Mucosa of rectum (tissue), 2 donors: ENCODE measurements around the gene CXCL6.

Source experiments
- H3K27ac ChIP-seq, 2 donors: one replicate each; pipeline ENCODE4 v1.7.0; 2013; ENCODE audit warnings: inconsistent platforms in 2 of 2, low read depth in 2 of 2, low read length in 2 of 2
- H3K27me3 ChIP-seq, 2 donors: one replicate each; pipeline ENCODE4 v1.7.0; 2013; ENCODE audit warnings: low read length in 2 of 2; ENCODE audit not compliant: control insufficient read depth in 2 of 2, insufficient read depth in 2 of 2
- H3K36me3 ChIP-seq, 2 donors: one replicate each; pipeline ENCODE4 v1.7.0; 2013; ENCODE audit warnings: low read length in 2 of 2; ENCODE audit not compliant: control insufficient read depth in 2 of 2, insufficient read depth in 2 of 2
- H3K4me1 ChIP-seq, 2 donors: one replicate each; pipeline ENCODE4 v1.7.0; 2013; ENCODE audit warnings: low read length in 2 of 2, mild to moderate bottlenecking in 1 of 2; ENCODE audit not compliant: control insufficient read depth in 2 of 2, insufficient read depth in 2 of 2
- H3K4me3 ChIP-seq, 2 donors: one replicate each; pipeline ENCODE4 v1.7.0; 2013; ENCODE audit warnings: low read length in 2 of 2
- H3K9ac ChIP-seq, 2 donors: one replicate each; pipeline ENCODE4 v1.7.0; 2013; ENCODE audit warnings: low read length in 2 of 2, low read depth in 1 of 2, mild to moderate bottlenecking in 1 of 2
- H3K9me3 ChIP-seq, 2 donors: one replicate each; pipeline ENCODE4 v1.7.0; 2013; ENCODE audit warnings: low read length in 2 of 2; ENCODE audit not compliant: control insufficient read depth in 2 of 2
- donor health status: healthy.
- donor health status: Normal muscosa, but diverticular disease.

Gene CXCL6

GRCh38 chr4:73864961-73865360 is 28.5 kb downstream of the CXCL6 start:
- H3K9ac ChIP-seq: no peak overlapping the region
- no peak overlapping the region for H3K4me3 ChIP-seq
- no peaks in the 10 kb centered on the region for H3K36me3 ChIP-seq
- H3K27ac ChIP-seq: no peak overlapping the region
- peaks cover 3 to 4% of the 10 kb centered on the region in 2 donors for H3K4me1 ChIP-seq
- H3K9me3 ChIP-seq: no peaks in the 10 kb centered on the region
- H3K27me3 ChIP-seq: no peaks in the 10 kb centered on the region

DNA sequence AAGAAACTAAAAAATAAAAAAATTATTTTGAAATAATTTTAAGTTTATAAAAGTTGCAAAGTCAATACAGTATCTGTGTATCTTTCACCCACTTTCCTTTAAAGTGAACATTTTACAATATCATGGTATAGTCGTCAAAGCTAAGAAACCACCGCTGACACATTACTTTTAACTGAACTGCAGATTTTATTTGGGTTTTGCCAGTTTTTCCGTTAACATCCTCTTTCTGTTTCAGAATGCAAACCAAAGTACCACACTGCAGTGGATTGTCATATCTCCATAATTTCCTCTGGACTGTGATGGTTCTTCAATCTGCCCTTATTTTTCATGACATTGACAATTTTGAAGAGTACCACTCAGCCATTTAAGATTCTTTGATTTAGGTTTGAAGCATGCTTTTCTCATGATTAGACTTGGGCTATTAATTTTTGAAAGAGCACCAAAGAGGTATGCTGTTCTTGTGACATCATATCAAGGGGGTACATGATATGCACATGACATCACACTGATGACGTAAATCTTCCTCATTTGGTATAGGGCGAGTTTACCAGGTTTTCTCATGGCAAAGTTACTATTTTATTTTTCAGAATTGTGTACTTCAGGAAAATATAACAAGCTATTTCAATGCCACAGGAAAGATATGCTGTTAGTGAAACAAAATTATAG is 29.1 kb downstream of the CXCL6 start:
- Histone ChIP-seq H3K9ac (no peak overlapping the region), H3K27ac (no peak overlapping the region), H3K4me1 (peaks cover 4 to 7% of the 10 kb centered on the region in 2 donors), H3K27me3 (no peaks in the 10 kb centered on the region), H3K36me3 (no peaks in the 10 kb centered on the region), H3K9me3 (no peaks in the 10 kb centered on the region), H3K4me3 (no peak overlapping the region)

- H3K27me3 ChIP-seq: no peaks in the 10 kb centered on the region
- H3K27ac ChIP-seq: no peak overlapping the region
- H3K36me3 ChIP-seq: no peaks in the 10 kb centered on the region
- peaks cover 4 to 7% of the 10 kb centered on the region in 2 donors for H3K4me1 ChIP-seq
- H3K9ac ChIP-seq: no peak overlapping the region
- no peak overlapping the region for H3K4me3 ChIP-seq
- no peaks in the 10 kb centered on the region for H3K9me3 ChIP-seq
Measured at GRCh38 chr4:73866246-73866645, 29.8 kb downstream of the CXCL6 start.

DNA sequence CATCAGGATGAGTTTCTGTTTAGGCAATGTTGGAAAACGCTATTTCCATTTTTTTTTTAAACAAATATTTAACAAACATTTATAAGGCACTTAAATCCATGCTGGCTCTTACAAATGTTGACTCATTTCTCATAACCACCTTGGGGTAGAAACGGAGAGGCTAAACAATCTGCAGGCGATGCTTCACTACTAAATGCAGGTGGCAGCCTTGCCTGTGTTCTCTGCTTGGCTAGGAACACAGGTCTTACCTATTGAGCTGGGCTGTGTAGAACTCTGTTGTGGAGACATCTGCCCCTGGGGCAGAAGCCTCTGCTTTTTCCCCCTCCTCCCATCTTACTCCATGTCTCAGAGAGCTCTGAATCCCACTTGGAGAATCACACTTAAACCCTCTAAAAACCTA is 31.3 kb downstream of the CXCL6 start:
- H3K4me3 ChIP-seq: no peak overlapping the region
- H3K36me3 ChIP-seq: no peaks in the 10 kb centered on the region
- H3K27me3 ChIP-seq: no peaks in the 10 kb centered on the region
- no peaks in the 10 kb centered on the region for H3K9me3 ChIP-seq
- H3K4me1 ChIP-seq: peaks cover 4 to 7% of the 10 kb centered on the region in 2 donors
- no peak overlapping the region for H3K9ac ChIP-seq
- no peak overlapping the region for H3K27ac ChIP-seq

DNA sequence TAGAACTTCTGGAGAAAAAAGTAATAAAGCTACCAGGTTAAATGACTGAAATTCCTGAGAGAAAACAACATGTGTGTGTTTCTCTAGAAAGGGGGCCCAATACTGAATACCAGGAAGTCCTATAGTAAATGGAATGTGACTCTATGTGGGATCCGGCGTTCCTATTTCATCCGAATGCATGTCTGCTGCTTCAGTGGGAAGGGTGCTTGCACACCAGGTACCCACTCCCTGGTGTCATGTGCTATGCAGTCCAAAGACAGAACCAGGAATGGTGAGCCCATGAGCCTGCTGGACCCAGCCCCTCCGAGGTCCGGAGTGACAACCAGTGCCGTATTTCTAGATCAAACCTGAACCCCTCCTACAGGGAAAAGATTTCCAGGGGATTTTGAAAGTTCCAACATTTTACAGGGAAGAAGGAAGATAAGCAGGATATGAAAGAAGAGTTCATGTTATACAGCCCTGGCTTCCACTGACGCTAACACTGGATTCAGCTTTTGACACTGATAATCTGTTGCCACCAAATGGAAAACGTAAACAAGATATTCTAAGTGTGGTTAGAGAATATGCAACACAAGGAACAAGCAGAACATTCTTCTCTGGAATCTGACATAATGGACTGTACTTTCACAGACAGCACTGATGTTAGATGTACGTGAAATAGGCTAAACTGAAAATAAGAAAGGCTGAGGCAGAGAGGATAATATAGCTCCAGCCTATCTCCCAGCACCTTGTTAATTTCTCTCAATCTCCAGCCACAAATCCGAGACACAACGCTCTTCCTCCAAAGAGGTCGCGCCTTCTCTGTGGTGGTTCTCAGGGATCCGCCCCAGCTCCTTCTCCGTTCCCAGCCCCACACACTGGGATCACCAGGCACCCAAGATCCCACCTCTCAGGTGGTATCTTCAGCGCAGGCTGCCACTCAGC is 32.0 kb downstream of the CXCL6 start:
- H3K4me3 ChIP-seq: peak overlapping the region; percentile 68 to 79
- peaks cover 4 to 7% of the 10 kb centered on the region in 2 donors for H3K4me1 ChIP-seq
- H3K36me3 ChIP-seq: no peaks in the 10 kb centered on the region
- H3K9me3 ChIP-seq: no peaks in the 10 kb centered on the region
- peak overlapping the region; percentile 56 to 70 for H3K27ac ChIP-seq
- H3K27me3 ChIP-seq: no peaks in the 10 kb centered on the region
- peak overlapping the region; percentile 60 to 86 for H3K9ac ChIP-seq

DNA sequence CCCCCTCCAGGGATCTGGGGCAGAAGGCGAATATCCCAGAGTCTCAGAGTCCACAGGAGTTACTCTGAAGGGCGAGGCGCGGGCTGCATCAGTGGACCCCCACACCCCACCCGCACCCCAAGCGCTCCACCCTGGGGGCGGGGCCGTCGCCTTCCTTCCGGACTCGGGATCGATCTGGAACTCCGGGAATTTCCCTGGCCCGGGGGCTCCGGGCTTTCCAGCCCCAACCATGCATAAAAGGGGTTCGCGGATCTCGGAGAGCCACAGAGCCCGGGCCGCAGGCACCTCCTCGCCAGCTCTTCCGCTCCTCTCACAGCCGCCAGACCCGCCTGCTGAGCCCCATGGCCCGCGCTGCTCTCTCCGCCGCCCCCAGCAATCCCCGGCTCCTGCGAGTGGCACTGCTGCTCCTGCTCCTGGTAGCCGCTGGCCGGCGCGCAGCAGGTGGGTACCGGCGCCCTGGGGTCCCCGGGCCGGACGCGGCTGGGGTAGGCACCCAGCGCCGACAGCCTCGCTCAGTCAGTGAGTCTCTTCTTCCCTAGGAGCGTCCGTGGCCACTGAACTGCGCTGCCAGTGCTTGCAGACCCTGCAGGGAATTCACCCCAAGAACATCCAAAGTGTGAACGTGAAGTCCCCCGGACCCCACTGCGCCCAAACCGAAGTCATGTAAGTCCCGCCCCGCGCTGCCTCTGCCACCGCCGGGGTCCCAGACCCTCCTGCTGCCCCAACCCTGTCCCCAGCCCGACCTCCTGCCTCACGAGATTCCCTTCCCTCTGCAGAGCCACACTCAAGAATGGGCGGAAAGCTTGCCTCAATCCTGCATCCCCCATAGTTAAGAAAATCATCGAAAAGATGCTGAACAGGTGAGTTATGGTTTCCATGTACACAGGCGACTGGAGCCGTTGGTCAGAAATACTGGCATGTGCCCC is 32.9 kb downstream of the CXCL6 start, which contains the start of gene CXCL1:
TSS of gene CXCL1 (plus strand) at position 264 of the 926 bp plus-strand sequence. CDS start at position 342, 78 bp downstream.
- Histone ChIP-seq H3K4me3 (peak within 1 kb of the TSS; percentile 68 to 79), H3K9ac (peak within 1 kb of the TSS; percentile 74 to 86), H3K36me3 (no peaks in the 10 kb centered on the region), H3K27ac (peak within 1 kb of the TSS; percentile 56 to 70), H3K9me3 (no peaks in the 10 kb centered on the region), H3K4me1 (peaks cover 4 to 7% of the 10 kb centered on the region in 2 donors), H3K27me3 (no peaks in the 10 kb centered on the region)

DNA sequence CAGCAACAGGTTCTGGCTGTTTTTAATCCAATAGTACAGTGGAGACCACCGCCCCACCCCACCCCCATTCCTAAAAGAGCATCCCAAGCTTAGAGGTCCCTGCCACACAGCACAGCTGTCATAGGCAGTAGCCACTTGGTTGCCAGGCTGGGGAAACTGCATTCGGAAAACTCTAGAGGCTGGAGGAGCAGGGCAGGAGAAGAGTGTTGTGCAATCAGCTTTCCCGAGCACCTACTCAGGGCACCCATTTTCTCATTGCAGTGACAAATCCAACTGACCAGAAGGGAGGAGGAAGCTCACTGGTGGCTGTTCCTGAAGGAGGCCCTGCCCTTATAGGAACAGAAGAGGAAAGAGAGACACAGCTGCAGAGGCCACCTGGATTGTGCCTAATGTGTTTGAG is 33.8 kb downstream of the CXCL6 start:
- peak overlapping the region; percentile 34 to 86 for H3K9ac ChIP-seq
- no peaks in the 10 kb centered on the region for H3K27me3 ChIP-seq
- peaks cover 4 to 7% of the 10 kb centered on the region in 2 donors for H3K4me1 ChIP-seq
- H3K36me3 ChIP-seq: no peaks in the 10 kb centered on the region
- H3K9me3 ChIP-seq: no peaks in the 10 kb centered on the region
- H3K4me3 ChIP-seq: peak overlapping the region; percentile 37 to 79
- H3K27ac ChIP-seq: peak overlapping the region in 1 of 2 donors; percentile 9

DNA sequence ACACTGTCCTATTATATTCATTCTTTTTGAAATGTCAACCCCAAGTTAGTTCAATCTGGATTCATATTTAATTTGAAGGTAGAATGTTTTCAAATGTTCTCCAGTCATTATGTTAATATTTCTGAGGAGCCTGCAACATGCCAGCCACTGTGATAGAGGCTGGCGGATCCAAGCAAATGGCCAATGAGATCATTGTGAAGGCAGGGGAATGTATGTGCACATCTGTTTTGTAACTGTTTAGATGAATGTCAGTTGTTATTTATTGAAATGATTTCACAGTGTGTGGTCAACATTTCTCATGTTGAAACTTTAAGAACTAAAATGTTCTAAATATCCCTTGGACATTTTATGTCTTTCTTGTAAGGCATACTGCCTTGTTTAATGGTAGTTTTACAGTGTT is 34.3 kb downstream of the CXCL6 start:
- Histone ChIP-seq H3K27ac (no peak overlapping the region), H3K36me3 (no peaks in the 10 kb centered on the region), H3K9ac (no peak overlapping the region), H3K27me3 (no peaks in the 10 kb centered on the region), H3K4me3 (peak overlapping the region in 1 of 2 donors; percentile 3), H3K4me1 (peaks cover 4 to 7% of the 10 kb centered on the region in 2 donors), H3K9me3 (no peaks in the 10 kb centered on the region)

- Histone ChIP-seq H3K27ac (no peak overlapping the region), H3K27me3 (no peaks in the 10 kb centered on the region), H3K9ac (no peak overlapping the region), H3K36me3 (no peaks in the 10 kb centered on the region), H3K9me3 (no peaks in the 10 kb centered on the region), H3K4me3 (no peak overlapping the region), H3K4me1 (peaks cover 4 to 7% of the 10 kb centered on the region in 2 donors)
Measured at GRCh38 chr4:73871511-73872310, 35.2 kb downstream of the CXCL6 start.
